GM19043 (cell line): ENCODE results near the gene VMO1.

ENCODE experiments used
- ATAC-seq: cut with Tn5 transposase; IDR thresholded peaks from one replicate; pipeline ENCODE4 v1.9.1; 2021; ENCODE audit warnings: low read depth; ENCODE audit not compliant: unreplicated experiment

Gene VMO1

GRCh38 chr17:4800462-4801196 is 14.5 kb upstream of the VMO1 start:
- ATAC-seq: no peak

- ATAC-seq: no peak
Measured at GRCh38 chr17:4796552-4796920, 10.4 kb upstream of the VMO1 start.

- no peak for ATAC-seq
Measured at GRCh38 chr17:4795168-4795567, 9.0 kb upstream of the VMO1 start.

GRCh38 chr17:4790705-4791088 is 4.5 kb upstream of the VMO1 start:
- ATAC-seq: no peak

- ATAC-seq: peak; percentile 85
Measured at GRCh38 chr17:4789951-4790704, 4.0 kb upstream of the VMO1 start.

GRCh38 chr17:4789701-4789950 is 3.5 kb upstream of the VMO1 start:
- ATAC-seq: no peak

GRCh38 chr17:4788807-4789700 is 2.9 kb upstream of the VMO1 start, which contains the start of gene GLTPD2:
TSS of gene GLTPD2 (plus strand) at chr17:4788964. CDS start at chr17:4789012, 48 bp downstream.
- no peak for ATAC-seq

- no peak for ATAC-seq
Measured at GRCh38 chr17:4788159-4788806, 2.1 kb upstream of the VMO1 start.

GRCh38 chr17:4786516-4786915 is 352 bp upstream of the VMO1 start:
- no peak for ATAC-seq

GRCh38 chr17:4785311-4786105 is 656 bp downstream of the VMO1 start:
- no peak for ATAC-seq

- no peak for ATAC-seq
Measured at GRCh38 chr17:4782652-4783051, 3.5 kb downstream of the VMO1 start.

GRCh38 chr17:4780325-4780955 is 5.7 kb downstream of the VMO1 start:
- ATAC-seq: no peak

- ATAC-seq: no peak
Measured at GRCh38 chr17:4777969-4778760, 8.0 kb downstream of the VMO1 start.

GRCh38 chr17:4772235-4772613 is 13.9 kb downstream of the VMO1 start:
- no peak for ATAC-seq

GRCh38 chr17:4771519-4772234 is 14.5 kb downstream of the VMO1 start, which contains the start of gene TM4SF5:
TSS of gene TM4SF5 (plus strand) at chr17:4771886. CDS start at chr17:4771923, 37 bp downstream.
- ATAC-seq: no peak

GRCh38 chr17:4769628-4770027 is 16.5 kb downstream of the VMO1 start:
- no peak for ATAC-seq

- ATAC-seq: no peak
Measured at GRCh38 chr17:4768298-4768697, 17.9 kb downstream of the VMO1 start.

- no peak for ATAC-seq
Measured at GRCh38 chr17:4766723-4767122, 19.4 kb downstream of the VMO1 start.
